GM21529 (cell line): ENCODE measurements around the gene BAIAP2.

ENCODE experiments used
- ATAC-seq: cut with Tn5 transposase; IDR thresholded peaks from one replicate; pipeline ENCODE4 v1.9.1; 2021; ENCODE audit not compliant: unreplicated experiment

BAIAP2 gene

GRCh38 chr17:81102869-81103268, 67.9 kb downstream of the BAIAP2 start:
- ATAC-seq = no peak

GRCh38 chr17:81103379-81103778, 68.4 kb downstream of the BAIAP2 start:
- ATAC-seq = no peak

- ATAC-seq = no peak
Measured at GRCh38 chr17:81106716-81107115, 71.8 kb downstream of the BAIAP2 start.

DNA sequence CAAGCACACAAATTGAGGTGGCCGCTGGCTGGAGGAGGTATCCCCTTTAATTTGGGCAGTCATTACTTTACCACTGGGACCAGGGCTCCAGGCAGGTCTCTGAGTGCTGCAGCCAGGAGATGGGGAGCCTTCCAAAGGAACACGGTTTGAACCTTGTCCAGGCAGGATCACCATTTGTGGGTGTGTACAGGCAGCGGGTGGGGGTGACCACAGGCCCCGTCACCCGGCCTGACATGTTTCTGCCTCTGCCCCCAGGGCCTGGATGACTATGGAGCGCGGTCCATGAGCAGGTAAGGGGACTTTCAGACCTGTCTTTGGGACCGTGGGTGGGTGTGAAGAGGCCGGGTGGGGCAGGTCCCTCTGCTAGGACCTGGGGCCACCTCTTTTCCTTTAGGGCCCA, 73.3 kb downstream of the BAIAP2 start:
- no peak for ATAC-seq

DNA sequence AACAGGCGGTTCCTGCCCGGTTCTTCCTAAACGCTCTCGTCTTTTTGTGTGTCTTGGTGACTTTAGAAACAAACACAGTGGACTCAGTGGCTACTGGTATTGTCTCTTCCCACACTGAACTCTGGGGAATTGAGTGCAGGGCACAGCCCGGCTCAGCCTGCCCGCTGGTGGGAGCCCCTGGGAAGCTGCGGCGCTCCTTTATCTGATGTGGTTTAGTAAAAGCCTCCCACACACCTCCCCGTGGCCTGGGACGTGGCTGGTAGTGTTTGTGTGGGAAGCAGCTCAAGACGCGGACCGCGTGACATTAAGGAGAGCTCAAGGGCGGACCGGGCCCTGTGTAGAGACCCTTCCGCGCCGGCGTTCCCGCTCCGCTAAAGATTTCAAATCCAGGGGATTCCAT, 75.0 kb downstream of the BAIAP2 start:
- no peak for ATAC-seq

DNA sequence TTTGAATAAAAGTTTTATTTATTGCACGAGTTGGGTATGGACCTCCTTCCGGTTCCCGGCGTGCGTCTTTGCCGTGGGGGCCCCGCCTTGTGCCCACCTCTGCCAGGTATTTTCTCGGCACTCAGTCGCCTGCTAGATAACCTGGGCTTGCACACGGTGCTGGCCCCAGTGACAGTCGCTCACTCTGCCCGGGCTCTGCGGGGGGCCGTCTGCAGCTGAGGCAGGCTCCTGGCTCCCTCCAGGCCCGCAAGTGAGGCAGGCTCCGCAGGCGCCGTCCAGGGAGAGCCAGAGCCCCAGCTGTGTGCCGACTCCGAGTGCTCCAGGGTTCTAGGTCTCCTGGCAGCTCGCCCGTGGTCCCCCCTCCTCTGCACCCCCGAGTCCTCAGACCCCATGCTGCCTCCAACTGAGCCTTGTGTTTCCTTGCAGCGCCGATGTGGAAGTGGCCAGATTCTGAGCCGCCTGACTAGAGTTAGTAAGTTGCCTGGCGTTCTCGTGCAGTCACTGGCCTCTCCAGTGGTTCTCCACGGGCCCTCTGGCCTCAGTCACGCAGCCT, 75.6 kb downstream of the BAIAP2 start:
- ATAC-seq = no peak

GRCh38 chr17:81111066-81111465, 76.1 kb downstream of the BAIAP2 start:
- no peak for ATAC-seq

- ATAC-seq = no peak
Measured at GRCh38 chr17:81112450-81112849, 77.5 kb downstream of the BAIAP2 start.

GRCh38 chr17:81113158-81113724, 78.3 kb downstream of the BAIAP2 start:
- ATAC-seq = no peak

GRCh38 chr17:81114351-81115093, 79.6 kb downstream of the BAIAP2 start:
- ATAC-seq = no peak

DNA sequence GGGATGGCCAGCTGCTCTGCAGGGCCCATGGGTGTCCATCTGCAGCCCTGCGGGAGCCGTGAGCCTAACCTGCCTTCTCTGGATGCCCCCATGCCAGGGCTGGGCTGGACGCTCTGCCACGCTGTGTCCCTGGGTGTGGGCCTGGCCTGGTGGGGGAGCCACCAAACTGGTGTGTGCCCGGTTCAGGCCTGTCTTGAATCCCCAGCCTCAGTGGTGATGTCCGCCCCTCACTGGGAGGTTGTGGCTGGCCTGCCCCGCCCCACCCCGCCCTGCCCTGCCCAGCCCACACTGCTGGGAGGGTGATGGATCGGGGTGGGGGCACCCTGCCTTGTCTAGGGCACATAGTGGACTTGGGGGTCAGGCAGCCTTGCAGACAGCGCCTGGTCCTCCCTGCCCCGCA, 80.3 kb downstream of the BAIAP2 start:
- no peak for ATAC-seq

GRCh38 chr17:81115749-81116464, 81.0 kb downstream of the BAIAP2 start:
- ATAC-seq = no peak

DNA sequence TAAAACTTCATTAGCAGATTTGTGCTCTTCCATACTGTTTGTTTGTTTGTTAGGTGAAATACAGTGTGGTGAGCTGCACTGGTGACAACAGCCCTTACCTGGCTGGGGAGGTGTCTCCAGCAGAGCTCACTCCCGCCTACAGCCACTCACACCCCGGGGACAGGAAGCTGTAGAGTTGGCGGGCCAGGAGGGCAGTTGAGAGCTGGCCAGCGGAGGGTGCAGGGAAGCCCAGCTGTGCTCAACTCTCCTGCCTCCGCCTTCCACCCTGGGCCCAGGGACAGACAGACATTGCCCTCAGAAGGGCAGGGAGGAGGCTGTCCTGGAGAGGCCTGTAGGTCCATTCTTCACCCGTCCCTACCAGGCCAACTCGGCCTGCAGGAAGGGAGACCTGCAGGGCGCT, 81.8 kb downstream of the BAIAP2 start:
- no peak for ATAC-seq

GRCh38 chr17:81117672-81118198, 82.8 kb downstream of the BAIAP2 start:
- ATAC-seq = no peak

DNA sequence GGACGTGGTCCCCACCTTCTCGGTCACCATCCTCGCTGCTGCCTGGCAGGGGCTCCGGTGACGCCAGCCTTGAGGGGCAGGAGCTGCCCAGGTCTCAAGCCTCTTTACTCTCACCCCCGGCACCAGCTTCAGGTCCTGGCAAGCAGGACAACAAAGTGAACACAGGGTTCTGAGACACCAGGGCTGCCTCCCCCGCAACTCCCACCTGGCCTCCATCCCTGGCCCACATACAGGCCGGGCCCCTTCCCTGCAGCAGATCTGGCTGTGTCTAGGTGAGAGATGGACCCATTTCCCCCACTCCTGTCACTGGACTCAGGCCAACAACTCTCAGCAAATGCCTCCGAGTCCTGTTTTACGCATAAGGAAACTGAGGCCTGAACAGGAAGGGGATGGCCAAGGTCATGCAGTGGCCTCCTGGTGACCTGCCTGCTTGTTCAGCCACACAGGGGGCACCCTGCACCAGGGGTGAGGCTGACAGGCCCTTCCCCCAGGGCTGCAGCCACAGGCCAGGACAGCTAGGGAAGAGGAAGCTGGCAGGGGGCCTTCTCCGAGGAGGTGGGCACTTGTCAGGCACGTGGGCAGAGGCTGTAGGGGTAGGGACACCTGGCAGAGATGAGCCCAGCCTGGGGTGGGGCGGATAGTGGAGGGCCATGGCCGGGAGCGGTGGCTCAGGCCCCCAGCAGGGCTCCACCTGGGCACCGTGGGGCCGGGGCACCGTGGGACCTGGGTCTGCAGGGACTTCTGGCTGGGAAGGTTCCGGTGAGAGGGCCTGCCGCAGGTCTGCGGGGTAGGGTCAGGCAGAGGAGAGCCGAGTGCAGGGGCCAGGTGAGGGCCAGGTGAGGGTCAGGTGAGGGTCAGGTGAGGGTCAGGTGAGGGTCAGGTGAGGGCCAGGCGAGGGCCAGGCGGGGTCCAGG, 83.6 kb downstream of the BAIAP2 start:
- no peak for ATAC-seq

- no peak for ATAC-seq
Measured at GRCh38 chr17:81119223-81120148, 84.5 kb downstream of the BAIAP2 start.

DNA sequence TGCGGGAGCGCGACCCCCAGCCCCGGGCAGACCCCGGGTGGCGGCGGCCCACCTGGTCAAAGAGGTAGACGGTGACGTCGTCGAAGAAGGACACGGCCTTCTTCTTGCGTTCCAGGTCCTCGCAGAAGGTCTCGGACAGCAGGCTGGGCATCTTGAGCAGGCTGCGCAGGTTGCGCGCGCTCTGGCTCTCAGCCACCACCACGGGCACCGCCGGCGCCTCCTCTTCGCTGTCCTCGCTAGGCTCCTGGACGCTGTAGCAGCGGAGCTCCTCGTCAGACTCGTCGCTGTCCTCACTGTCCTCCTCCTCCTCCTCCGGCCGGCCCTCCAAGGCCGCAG, 85.2 kb downstream of the BAIAP2 start:
- ATAC-seq = no peak

- ATAC-seq = no peak
Measured at GRCh38 chr17:81120695-81121621, 86.0 kb downstream of the BAIAP2 start.
